Fibroblast of lung (primary cell): Measurements from ENCODE around the gene TMEM132E. TPM values are rescaled to one million over a fixed set of nuclear protein-coding genes. Genes with fewer than 3 reads are reported as not detected.

Experiments used
- DNase-seq, 2 donors: peaks; one replicate each; pipeline versions ENCODE4 v3.0.0 to v3.0.0-alpha.2; 2010; ENCODE audit warnings: low read depth in 2 of 2
- H2AFZ ChIP-seq: 2 replicates; pipeline ENCODE4 v1.5.1; 2012; ENCODE audit warnings: low read length, control low read depth, inconsistent platforms
- H3K27ac ChIP-seq: 2 replicates; pipeline ENCODE4 v1.5.1; 2011; ENCODE audit warnings: low read length, control low read depth; ENCODE audit not compliant: insufficient read depth
- H3K27me3 ChIP-seq: 2 replicates; pipeline ENCODE4 v1.5.1; 2011; ENCODE audit warnings: mild to moderate bottlenecking, low read length; ENCODE audit not compliant: control insufficient read depth, insufficient read depth
- H3K36me3 ChIP-seq: 2 replicates; pipeline ENCODE4 v1.5.1; 2011; ENCODE audit warnings: low read length; ENCODE audit not compliant: control insufficient read depth, insufficient read depth
- H3K4me1 ChIP-seq: 2 replicates; pipeline ENCODE4 v1.5.1; 2011; ENCODE audit warnings: low read length; ENCODE audit not compliant: control insufficient read depth, insufficient read depth; ENCODE audit errors: extremely low read depth
- H3K4me2 ChIP-seq: 2 replicates; pipeline ENCODE4 v1.5.1; 2011; ENCODE audit warnings: low read length, control low read depth; ENCODE audit not compliant: insufficient read depth; ENCODE audit errors: extremely low read depth
- H3K4me3 ChIP-seq, 4 experiments: fragments of 200-600 bp in 1 of 4; sonication (generic) in 1 of 4; replicated peaks in 1 of 4; 2 replicates each; pipeline ENCODE4 v1.5.1; 2011 to 2016; ENCODE audit warnings: low read length in 4 of 4, low read depth in 3 of 4, mild to moderate bottlenecking in 3 of 4, control low read depth in 2 of 4, inconsistent platforms in 1 of 4, mixed read lengths in 1 of 4; ENCODE audit not compliant: insufficient read depth in 1 of 4; ENCODE audit errors: control extremely low read depth in 1 of 4
- H3K79me2 ChIP-seq: 2 replicates; pipeline ENCODE4 v1.5.1; 2012; ENCODE audit warnings: mild to moderate bottlenecking, low read length, inconsistent platforms; ENCODE audit not compliant: control insufficient read depth, insufficient read depth
- H3K9ac ChIP-seq: 2 replicates; pipeline ENCODE4 v1.5.1; 2011; ENCODE audit warnings: mild to moderate bottlenecking, low read length, control low read depth; ENCODE audit not compliant: insufficient read depth
- H3K9me3 ChIP-seq: 2 replicates; pipeline ENCODE4 v1.5.1; 2012; ENCODE audit warnings: low read depth, low read length; ENCODE audit not compliant: control insufficient read depth, insufficient read depth
- H4K20me1 ChIP-seq: 2 replicates; pipeline ENCODE4 v1.5.1; 2011; ENCODE audit warnings: low read length; ENCODE audit not compliant: control insufficient read depth, insufficient read depth; ENCODE audit errors: extremely low read depth
- CTCF ChIP-seq, 2 donors: IDR thresholded peaks in 1 of 2; conservative IDR thresholded peaks in 1 of 2; 1 replicate in 1 of 2; 2 replicates in 1 of 2; pipeline ENCODE4 v1.5.1; 2011 to 2012; ENCODE audit warnings: low read length in 2 of 2, control low read depth in 1 of 2, inconsistent platforms in 1 of 2, low read depth in 1 of 2, mild to moderate bottlenecking in 1 of 2
- EZH2 ChIP-seq: IDR thresholded peaks from 2 replicates; pipeline ENCODE4 v1.5.1; 2012; ENCODE audit warnings: low read length, control low read depth, mild to moderate bottlenecking; ENCODE audit errors: missing control alignments
- polyA plus RNA-seq, 2 donors: library from polyadenylated mRNA; depleted of rRNA in 1 of 2; stranded (reverse) in 1 of 2; unstranded in 1 of 2; fragments of >200 nt; gene quantifications; 2 replicates each; pipeline ENCODE4 v1.2.1, GENCODE V29; 2011 to 2012; ENCODE audit warnings: missing spikeins in 1 of 2
- total RNA-seq: library from RNA; depleted of rRNA; stranded (reverse); fragments of >200 nt; gene quantifications from 2 replicates; pipeline ENCODE4 v1.2.1, GENCODE V29; 2014

The TMEM132E gene
- total and polyA plus RNA-seq, 2 donors (not counting 1 experiment from before 2014, with no cell fraction given) = not detected

- no peak for DNase-seq
- H3K9ac ChIP-seq = no peak overlapping the region
- H3K79me2 ChIP-seq = no peaks in the 10 kb centered on the region
- no peak overlapping the region for H3K4me2 ChIP-seq
- H3K36me3 ChIP-seq = no peaks in the 10 kb centered on the region
- no peak overlapping the region for H3K27ac ChIP-seq
- H3K27me3 ChIP-seq = no peaks in the 10 kb centered on the region
- no peak overlapping the region for H2AFZ ChIP-seq
- H3K4me3 ChIP-seq = no peak overlapping the region
- H3K4me1 ChIP-seq = no peaks in the 10 kb centered on the region
- H3K9me3 ChIP-seq = no peaks in the 10 kb centered on the region
- TF ChIP-seq CTCF (conservative IDR thresholded peaks at IDR 0.05 in 1 of 2, IDR thresholded peaks at IDR 0.05 in 1 of 2; ENCODE audit: low read depth in 1 of 2, low read length in 2 of 2) = no peak
- TF ChIP-seq EZH2 = no peak
- no peaks in the 10 kb centered on the region for H4K20me1 ChIP-seq
Measured at GRCh38 chr17:34672176-34672785, 92.9 kb downstream of the TMEM132E start.

- TF ChIP-seq EZH2 = no peak
- TF ChIP-seq CTCF (conservative IDR thresholded peaks at IDR 0.05 in 1 of 2, IDR thresholded peaks at IDR 0.05 in 1 of 2; ENCODE audit: low read depth in 1 of 2, low read length in 2 of 2) = no peak
- no peaks in the 10 kb centered on the region for H3K79me2 ChIP-seq
- no peaks in the 10 kb centered on the region for H3K4me1 ChIP-seq
- no peak overlapping the region for H3K4me2 ChIP-seq
- no peak overlapping the region for H3K4me3 ChIP-seq
- H3K27ac ChIP-seq = no peak overlapping the region
- no peak for DNase-seq
- no peaks in the 10 kb centered on the region for H3K36me3 ChIP-seq
- no peaks in the 10 kb centered on the region for H4K20me1 ChIP-seq
- no peak overlapping the region for H3K9ac ChIP-seq
- H3K27me3 ChIP-seq = no peaks in the 10 kb centered on the region
- no peaks in the 10 kb centered on the region for H3K9me3 ChIP-seq
- no peak overlapping the region for H2AFZ ChIP-seq
Measured at GRCh38 chr17:34673516-34673915, 94.1 kb downstream of the TMEM132E start.

DNA sequence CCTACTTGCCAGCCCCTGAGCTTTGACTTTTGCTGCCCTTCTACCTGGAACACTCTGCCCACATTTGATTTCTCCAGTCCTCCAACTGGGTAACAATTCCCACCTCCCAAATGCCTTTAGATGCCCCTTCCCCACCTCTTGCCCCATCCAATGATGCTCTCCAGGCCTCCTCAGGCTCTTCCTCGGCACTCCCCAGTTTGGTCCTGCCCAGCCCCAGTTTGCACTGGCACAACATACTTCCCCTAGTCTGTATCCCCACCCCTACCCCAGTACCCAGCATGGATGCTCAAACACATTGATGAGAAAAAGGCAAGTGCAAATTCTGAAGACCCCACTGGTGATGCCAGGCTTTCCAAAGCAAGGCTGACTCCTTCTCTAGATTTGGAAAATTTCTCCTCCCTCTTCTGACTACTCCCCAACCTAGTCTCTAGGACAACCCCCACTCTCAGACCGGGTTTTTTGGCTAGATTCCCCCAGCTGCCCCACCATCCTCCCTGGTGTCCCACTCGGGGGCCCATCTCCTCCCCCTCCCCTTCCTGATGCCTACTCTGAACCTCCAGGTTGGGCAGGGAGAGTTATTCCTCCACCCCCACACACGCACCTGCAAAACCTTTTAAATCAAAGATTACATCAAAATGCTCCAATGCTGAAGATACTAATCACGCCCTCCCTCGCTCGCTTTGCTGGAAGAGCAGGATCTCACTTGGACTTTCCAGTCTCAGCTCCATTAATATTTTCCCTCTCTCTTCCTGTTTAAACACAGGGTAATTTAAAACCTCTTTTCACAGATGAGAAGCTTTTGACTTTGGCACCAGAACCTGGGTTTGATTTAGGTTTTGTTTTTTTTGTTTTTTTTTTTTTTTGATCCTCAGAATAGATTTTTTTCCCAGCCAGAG is 94.9 kb downstream of the TMEM132E start:
- Histone ChIP-seq H3K9ac (no peak overlapping the region), H2AFZ (no peak overlapping the region), H4K20me1 (no peaks in the 10 kb centered on the region), H3K9me3 (no peaks in the 10 kb centered on the region), H3K79me2 (no peaks in the 10 kb centered on the region), H3K4me1 (no peaks in the 10 kb centered on the region), H3K4me3 (no peak overlapping the region), H3K27ac (no peak overlapping the region), H3K36me3 (no peaks in the 10 kb centered on the region), H3K4me2 (no peak overlapping the region), H3K27me3 (no peaks in the 10 kb centered on the region)
- TF ChIP-seq CTCF (conservative IDR thresholded peaks at IDR 0.05 in 1 of 2, IDR thresholded peaks at IDR 0.05 in 1 of 2; ENCODE audit: low read depth in 1 of 2, low read length in 2 of 2) (no peak), EZH2 (no peak)
- no peak for DNase-seq
